ENCODE data around the gene NDUFB2.
"Not testable (repeated sequence)": the region's sequence is repeated elsewhere in the genome, so short reads cannot be mapped to it uniquely, and the experiment has no call there.

NDUFB2 gene

GRCh38 chr7:140673063-140673773, 23.3 kb upstream of the NDUFB2 start:
- peak; percentile 68 for DNase-seq

- no peak for DNase-seq
Measured at GRCh38 chr7:140673774-140674155, 22.7 kb upstream of the NDUFB2 start.

GRCh38 chr7:140674356-140674800, 22.1 kb upstream of the NDUFB2 start:
- no peak for DNase-seq

- no peak for DNase-seq
Measured at GRCh38 chr7:140674899-140675701, 21.4 kb upstream of the NDUFB2 start.

- DNase-seq = no peak
Measured at GRCh38 chr7:140675726-140676125, 20.8 kb upstream of the NDUFB2 start.

- DNase-seq = no peak
Measured at GRCh38 chr7:140676306-140676705, 20.2 kb upstream of the NDUFB2 start.

GRCh38 chr7:140676956-140677355, 19.6 kb upstream of the NDUFB2 start:
- DNase-seq = not testable (repeated sequence)

- DNase-seq = no peak
Measured at GRCh38 chr7:140677496-140677895, 19.0 kb upstream of the NDUFB2 start.

- no peak for DNase-seq
Measured at GRCh38 chr7:140678081-140678815, 18.3 kb upstream of the NDUFB2 start.

- DNase-seq = no peak
Measured at GRCh38 chr7:140678816-140679130, 17.7 kb upstream of the NDUFB2 start.

GRCh38 chr7:140679186-140679585, 17.3 kb upstream of the NDUFB2 start:
- DNase-seq = no peak

GRCh38 chr7:140680886-140681285, 15.6 kb upstream of the NDUFB2 start:
- no peak for DNase-seq

GRCh38 chr7:140681766-140682165, 14.7 kb upstream of the NDUFB2 start:
- no peak for DNase-seq

GRCh38 chr7:140683657-140684056, 12.9 kb upstream of the NDUFB2 start:
- DNase-seq = no peak

- DNase-seq = no peak
Measured at GRCh38 chr7:140684066-140684950, 12.2 kb upstream of the NDUFB2 start.

GRCh38 chr7:140685407-140686087, 11.0 kb upstream of the NDUFB2 start:
- no peak for DNase-seq

- DNase-seq = no peak
Measured at GRCh38 chr7:140686921-140687320, 9.6 kb upstream of the NDUFB2 start.

GRCh38 chr7:140688341-140688740, 8.2 kb upstream of the NDUFB2 start:
- DNase-seq = no peak

GRCh38 chr7:140689199-140690152, 7.0 kb upstream of the NDUFB2 start:
- DNase-seq = no peak

- DNase-seq = no peak
Measured at GRCh38 chr7:140691376-140692045, 5.0 kb upstream of the NDUFB2 start.

All from right forelimb (tissue), 1 donor.